Mesodermal cell (in vitro differentiated cells): ENCODE data around the gene AP4S1.
A peak's percentile ranks its signal among the peaks of the same experiment; 100 is the strongest.

Experiments used
- H3K27ac ChIP-seq: 2 replicates; pipeline ENCODE4 v1.7.0; 2013; ENCODE audit warnings: mild to moderate bottlenecking, low read depth, low read length, moderate library complexity; ENCODE audit not compliant: severe bottlenecking
- H3K36me3 ChIP-seq: 2 replicates; pipeline ENCODE4 v1.7.1; 2013; ENCODE audit warnings: mild to moderate bottlenecking, low read length, moderate library complexity; ENCODE audit not compliant: control insufficient read depth, insufficient read depth
- H3K4me1 ChIP-seq: one replicate; pipeline ENCODE4 v1.7.1; 2013; ENCODE audit warnings: mild to moderate bottlenecking, low read length; ENCODE audit not compliant: insufficient read depth, control insufficient read depth, poor library complexity, severe bottlenecking
- H3K4me3 ChIP-seq: 2 replicates; pipeline ENCODE4 v1.7.0; 2013; ENCODE audit warnings: low read length, control low read depth, mild to moderate bottlenecking; ENCODE audit not compliant: insufficient read depth, poor library complexity, severe bottlenecking; ENCODE audit errors: extremely low read depth
- H3K9me3 ChIP-seq: 2 replicates; pipeline ENCODE4 v1.7.1; 2013; ENCODE audit warnings: mild to moderate bottlenecking, low read length, moderate library complexity; ENCODE audit not compliant: control insufficient read depth
- WGBS, 2 experiments: methylation state at CpG; one replicate each; pipeline ENCODE4 v1.1.5; 2013; ENCODE audit warnings: missing lambda C conversion rate in 2 of 2; ENCODE audit not compliant: insufficient coverage in 2 of 2; 5-methylcytosine and 5-hydroxymethylcytosine counted together

The AP4S1 gene

DNA sequence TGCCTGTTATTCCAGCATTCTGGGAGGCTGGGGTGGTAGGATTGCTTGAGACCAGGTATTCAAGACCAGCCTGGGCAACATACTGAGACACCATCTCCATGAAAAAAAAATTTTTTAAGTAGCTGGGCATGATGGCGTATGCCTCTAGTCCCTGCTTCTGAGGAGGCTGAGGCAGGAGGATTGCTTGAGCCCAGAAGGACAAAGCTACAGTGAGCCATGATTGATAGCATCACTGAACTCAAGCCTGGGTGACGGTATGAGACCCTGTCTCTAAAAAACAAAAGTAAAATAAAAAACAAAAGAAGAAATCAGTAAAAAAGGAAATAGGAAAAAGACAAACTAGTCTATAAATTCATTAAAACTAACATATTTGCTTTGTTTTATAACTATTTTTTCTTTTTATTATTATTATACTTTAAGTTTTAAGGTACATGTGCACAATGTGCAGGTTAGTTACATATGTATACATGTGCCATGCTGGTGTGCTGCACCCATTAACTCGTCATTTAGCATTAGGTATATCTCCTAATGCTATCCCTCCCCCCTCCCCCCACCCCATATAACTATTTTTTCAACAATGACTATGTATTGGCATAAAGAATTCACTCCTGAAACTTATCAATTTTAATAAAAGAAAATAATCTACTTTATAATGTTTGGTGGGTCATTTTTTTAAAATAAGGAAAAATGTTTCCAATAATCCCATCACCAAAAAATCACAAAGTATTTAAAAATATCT lies 15.4 kb upstream of the AP4S1 start:
- WGBS, 2 experiments = 100% methylated on average over 1 of the region's 3 CpGs
- H3K36me3 ChIP-seq = peaks cover 58% of the 10 kb centered on the region
- H3K4me3 ChIP-seq = no peak overlapping the region
- no peaks in the 10 kb centered on the region for H3K4me1 ChIP-seq
- H3K9me3 ChIP-seq = no peaks in the 10 kb centered on the region
- H3K27ac ChIP-seq = no peak overlapping the region

- Histone ChIP-seq H3K4me1 (no peaks in the 10 kb centered on the region), H3K27ac (no peak overlapping the region), H3K4me3 (no peak overlapping the region), H3K36me3 (peaks cover 56% of the 10 kb centered on the region), H3K9me3 (no peaks in the 10 kb centered on the region)
- WGBS, 2 experiments = 95 to 96% methylated on average over 2 to 3 of the region's 3 CpGs
Measured at GRCh38 chr14:31010935-31011334, 14.5 kb upstream of the AP4S1 start.

GRCh38 chr14:31013841-31014240 lies 11.6 kb upstream of the AP4S1 start:
- H3K4me1 ChIP-seq = no peaks in the 10 kb centered on the region
- WGBS, 2 experiments = 94 to 100% methylated on average over 4 of the region's 4 CpGs

DNA sequence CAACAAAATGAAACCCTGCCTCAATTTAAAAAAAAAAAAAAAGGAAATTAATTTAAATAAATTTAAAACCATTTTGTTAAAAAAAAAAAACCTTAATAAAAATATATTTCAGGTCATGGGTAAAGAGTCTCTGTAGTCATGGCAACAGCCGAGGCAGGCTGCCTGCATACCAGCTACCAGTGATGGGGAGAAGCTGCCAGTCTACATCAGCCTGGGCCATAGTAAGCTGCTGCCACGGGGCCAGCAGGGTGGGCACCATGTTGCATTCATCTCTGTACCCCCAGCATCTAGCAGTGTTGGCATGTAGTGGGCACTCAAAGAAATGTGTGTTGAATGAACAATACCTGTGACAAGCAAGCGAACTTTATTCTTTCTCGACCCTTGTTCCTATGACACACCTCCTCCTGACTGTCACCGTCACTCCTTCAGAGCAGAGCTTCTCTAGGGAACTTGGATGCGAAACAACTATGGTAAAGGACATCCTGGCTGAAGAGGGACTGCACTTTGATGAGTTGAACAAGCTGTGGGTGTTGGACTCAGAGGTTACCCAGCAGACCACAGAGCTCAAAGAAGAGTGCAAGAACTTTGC lies 7.3 kb upstream of the AP4S1 start:
- Histone ChIP-seq H3K4me1 (no peaks in the 10 kb centered on the region), H3K27ac (no peak overlapping the region), H3K9me3 (no peaks in the 10 kb centered on the region), H3K36me3 (peaks cover 55% of the 10 kb centered on the region), H3K4me3 (no peak overlapping the region)
- 88 to 100% methylated on average over 3 to 4 of the region's 6 CpGs for WGBS, 2 experiments

More at GRCh38 chr14:31013841-31014240, 11.6 kb upstream of the AP4S1 start:
- Histone ChIP-seq H3K4me3 (no peak overlapping the region), H3K36me3 (peaks cover 40% of the 10 kb centered on the region), H3K27ac (no peak overlapping the region), H3K9me3 (no peaks in the 10 kb centered on the region)

- 93 to 100% methylated on average over 4 to 5 of the region's 8 CpGs for WGBS, 2 experiments
- no peak overlapping the region for H3K27ac ChIP-seq
- H3K9me3 ChIP-seq = no peaks in the 10 kb centered on the region
- no peak overlapping the region for H3K4me3 ChIP-seq
- peaks cover 6% of the 10 kb centered on the region for H3K4me1 ChIP-seq
- H3K36me3 ChIP-seq = peaks cover 45% of the 10 kb centered on the region
Measured at GRCh38 chr14:31020834-31021575, 4.4 kb upstream of the AP4S1 start.

DNA sequence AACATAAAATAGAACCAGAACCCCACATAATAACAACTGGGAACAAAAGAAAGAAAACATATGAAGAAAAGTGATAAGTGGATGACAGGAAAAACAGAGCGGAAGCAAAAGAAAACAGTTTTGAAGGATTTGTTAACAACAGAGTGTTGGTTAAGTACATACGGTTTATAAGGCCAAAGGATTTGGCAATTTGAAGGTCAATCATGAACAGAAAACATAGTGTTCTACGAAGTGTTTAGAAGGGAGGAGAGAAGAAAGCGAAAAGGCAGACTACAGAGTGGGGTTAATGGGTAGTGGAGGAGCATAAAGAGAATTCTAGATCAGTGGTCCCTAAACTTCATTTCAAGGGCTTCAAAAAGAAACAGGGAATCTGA lies 3.9 kb upstream of the AP4S1 start:
- Histone ChIP-seq H3K4me1 (peaks cover 6% of the 10 kb centered on the region), H3K4me3 (no peak overlapping the region), H3K36me3 (peaks cover 45% of the 10 kb centered on the region), H3K27ac (no peak overlapping the region), H3K9me3 (no peaks in the 10 kb centered on the region)
- WGBS, 2 experiments = 97 to 98% methylated on average over 4 of the region's 4 CpGs

DNA sequence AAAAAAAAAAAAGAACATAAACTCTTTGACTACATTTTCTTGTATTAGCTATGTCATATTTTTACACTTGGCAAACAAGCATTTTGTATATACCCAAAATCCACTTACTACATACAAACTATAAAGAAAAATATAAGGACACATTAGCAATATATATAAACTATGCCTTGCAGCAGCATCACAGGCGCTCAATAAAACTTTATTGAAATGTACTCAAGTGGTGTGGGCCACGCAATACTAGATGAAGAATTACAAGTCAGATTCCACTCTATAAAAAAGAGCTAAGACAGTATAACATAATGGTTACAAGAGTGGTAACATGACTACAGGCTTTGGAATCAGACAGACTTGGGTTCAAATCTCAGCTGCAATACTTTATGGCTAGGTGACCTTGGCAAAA lies 3.1 kb upstream of the AP4S1 start:
- Histone ChIP-seq H3K4me3 (no peak overlapping the region), H3K9me3 (no peaks in the 10 kb centered on the region), H3K27ac (no peak overlapping the region), H3K4me1 (peaks cover 8% of the 10 kb centered on the region), H3K36me3 (peaks cover 45% of the 10 kb centered on the region)
- no CpG with 5 or more reads among the region's 2 CpGs for WGBS, 2 experiments

DNA sequence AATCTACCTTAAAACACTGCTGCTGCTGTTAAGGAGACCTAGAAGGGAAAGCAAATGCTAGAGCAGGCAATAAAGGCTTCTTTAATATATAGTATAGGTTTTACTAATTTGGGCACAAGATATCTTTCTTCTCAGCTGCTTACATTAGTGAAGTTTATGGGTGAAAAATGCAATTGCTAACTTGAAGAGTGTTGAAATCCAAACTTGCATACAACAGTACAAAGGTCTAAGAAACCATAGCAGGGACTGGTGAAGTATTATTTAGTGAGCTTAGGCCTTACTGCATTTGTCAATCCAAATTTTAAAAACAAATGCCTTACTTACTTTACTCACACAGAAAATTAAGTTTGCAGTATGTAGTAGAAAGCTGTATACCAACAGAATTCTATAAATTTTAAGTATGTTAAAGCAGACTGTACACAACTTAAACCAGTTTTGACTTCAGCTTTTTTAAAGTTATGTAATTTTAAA lies 1.4 kb upstream of the AP4S1 start:
- peak overlapping the region; percentile 100 for H3K4me3 ChIP-seq
- H3K4me1 ChIP-seq = peaks cover 9% of the 10 kb centered on the region
- H3K27ac ChIP-seq = no peak overlapping the region
- peaks cover 38% of the 10 kb centered on the region for H3K36me3 ChIP-seq
- no peaks in the 10 kb centered on the region for H3K9me3 ChIP-seq

GRCh38 chr14:31024577-31025366 lies 677 bp upstream of the AP4S1 start:
- peak overlapping the region; percentile 97 for H3K27ac ChIP-seq
- peaks cover 9% of the 10 kb centered on the region for H3K4me1 ChIP-seq
- peaks cover 31% of the 10 kb centered on the region for H3K36me3 ChIP-seq
- no peaks in the 10 kb centered on the region for H3K9me3 ChIP-seq
- peak overlapping the region; percentile 100 for H3K4me3 ChIP-seq
- WGBS, 2 experiments = 14 to 19% methylated on average over 4 to 6 of the region's 11 CpGs

GRCh38 chr14:31026077-31026449 lies 614 bp downstream of the AP4S1 start, which contains the start of gene STRN3:
Gene STRN3, minus strand, starts transcription at chr14:31026379. Its CDS starts 194 bp downstream, at chr14:31026185.
- Histone ChIP-seq H3K9me3 (no peaks in the 10 kb centered on the region), H3K4me3 (peak within 1 kb of the TSS; percentile 100), H3K27ac (peak within 1 kb of the TSS; percentile 97), H3K4me1 (peaks cover 9% of the 10 kb centered on the region), H3K36me3 (peaks cover 18% of the 10 kb centered on the region)
- WGBS, 2 experiments = 0 to 2% methylated on average over 1 to 12 of the region's 31 CpGs
